K562 (cell line): ENCODE data around the gene SLC25A45. TPM values are rescaled to one million over a fixed set of nuclear protein-coding genes. Genes with fewer than 3 reads are reported as not detected.
A peak's percentile ranks its signal among the peaks of the same experiment; 100 is the strongest.

ENCODE experiments used
- BDP1 ChIP-seq: IDR thresholded peaks from 3 replicates; pipeline ENCODE4 v1.6.1; 2011; ENCODE audit not compliant: insufficient read length, insufficient read depth
- BMI1 ChIP-seq: fragments of 150-350 bp; IDR thresholded peaks from 2 replicates; pipeline ENCODE4 v1.6.1; 2014; ENCODE audit warnings: low read length
- ERF ChIP-seq: fragments of 450-650 bp; formaldehyde crosslinking; IDR thresholded peaks from 2 replicates; pipeline ENCODE4 v1.4.0; 2020; ENCODE audit warnings: mild to moderate bottlenecking, mixed read lengths
- ETV6 ChIP-seq, 3 experiments: fragments of 150-350 bp in 1 of 3; sonication (generic) in 1 of 3; formaldehyde crosslinking in 1 of 3; IDR thresholded peaks; 2 replicates each; pipeline versions ENCODE4 v1.6.1 to v1.8.0; 2014 to 2022; ENCODE audit warnings: borderline replicate concordance in 2 of 3, low read depth in 2 of 3, antibody characterized with exemption in 1 of 3, low read length in 1 of 3, mild to moderate bottlenecking in 1 of 3, missing genetic modification reagents in 1 of 3
- FOXP4 ChIP-seq: sonication (generic); formaldehyde crosslinking; IDR thresholded peaks from 2 replicates; pipeline ENCODE4 v1.8.0; 2022; ENCODE audit warnings: mild to moderate bottlenecking, missing genetic modification reagents, borderline replicate concordance
- HDAC6 ChIP-seq: IDR thresholded peaks from 2 replicates; pipeline ENCODE4 v1.6.1; 2012; ENCODE audit warnings: low read depth, mild to moderate bottlenecking, control low read depth, inconsistent platforms, low read length, moderate library complexity
- MLLT1 ChIP-seq, 2 experiments: fragments of 450-650 bp; IDR thresholded peaks; 2 replicates each; pipeline ENCODE4 v1.6.1; 2016
- MYC ChIP-seq, 2 experiments: fragments of 250-450 bp in 1 of 2; sonication (Bioruptor Pico) in 1 of 2; IDR thresholded peaks; 2 replicates each; pipeline versions ENCODE4 v1.5.1 to v1.6.1; 2012 to 2021; ENCODE audit warnings: low read depth in 2 of 2, borderline replicate concordance in 1 of 2, improper control_type of control experiment in 1 of 2, low read length in 1 of 2, mild to moderate bottlenecking in 1 of 2, moderate library complexity in 1 of 2
- PCBP1 ChIP-seq: fragments of 200-400 bp; formaldehyde crosslinking; IDR thresholded peaks from 2 replicates; pipeline ENCODE4 v1.6.1; 2018; ENCODE audit warnings: mild to moderate bottlenecking, low read depth, low read length; ENCODE audit not compliant: poor library complexity, severe bottlenecking
- PHB2 ChIP-seq: fragments of 450-650 bp; IDR thresholded peaks from 2 replicates; pipeline ENCODE4 v1.6.1; 2017; ENCODE audit warnings: low read depth
- RBM17 ChIP-seq: fragments of 200-400 bp; formaldehyde crosslinking; IDR thresholded peaks from 2 replicates; pipeline ENCODE4 v1.6.1; 2017; ENCODE audit warnings: low read depth, mild to moderate bottlenecking, low read length, borderline replicate concordance
- RHOXF2B ChIP-seq: fragments of 250-450 bp; sonication (Bioruptor Pico); conservative IDR thresholded peaks from 2 replicates; pipeline ENCODE4 v1.5.1; 2021
- RUNX1 ChIP-seq: sonication (generic); IDR thresholded peaks from 2 replicates; pipeline ENCODE4 v1.6.1; 2016; ENCODE audit warnings: antibody characterized with exemption, low read depth
- SREBF2 ChIP-seq: sonication (generic); formaldehyde crosslinking; IDR thresholded peaks from 2 replicates; pipeline ENCODE4 v1.4.0; 2020; ENCODE audit warnings: mild to moderate bottlenecking, missing genetic modification reagents
- TAF1 ChIP-seq: IDR thresholded peaks from 2 replicates; pipeline ENCODE4 v1.6.1; 2011; ENCODE audit warnings: mild to moderate bottlenecking, low read length, moderate library complexity; ENCODE audit not compliant: insufficient read depth, control insufficient read depth, severe bottlenecking; ENCODE audit errors: extremely low read depth
- XRCC5 ChIP-seq: fragments of 200-400 bp; formaldehyde crosslinking; IDR thresholded peaks from 2 replicates; pipeline ENCODE4 v1.6.1; 2017; ENCODE audit warnings: low read depth, mild to moderate bottlenecking, low read length
- ZFP36 ChIP-seq: fragments of 150-350 bp; IDR thresholded peaks from 2 replicates; pipeline ENCODE4 v1.6.1; 2018; ENCODE audit warnings: low read length, low read depth; ENCODE audit not compliant: partially characterized antibody
- ZNF347 ChIP-seq: fragments of 450-650 bp; formaldehyde crosslinking; IDR thresholded peaks from 2 replicates; pipeline ENCODE4 v1.4.0; 2020; ENCODE audit warnings: low read depth, mild to moderate bottlenecking, moderate library complexity
- ZNF57 ChIP-seq: fragments of 450-650 bp; formaldehyde crosslinking; IDR thresholded peaks from 2 replicates; pipeline ENCODE4 v1.4.0; 2020; ENCODE audit warnings: mild to moderate bottlenecking, moderate library complexity
- ZNF695 ChIP-seq: fragments of 450-650 bp; formaldehyde crosslinking; IDR thresholded peaks from 2 replicates; pipeline ENCODE4 v1.4.0; 2020; ENCODE audit warnings: mild to moderate bottlenecking, moderate library complexity
- ZNF740 ChIP-seq, 3 experiments: fragments of 200-800 bp in 1 of 3; sonication (Bioruptor generic) in 1 of 3; sonication (generic) in 1 of 3; formaldehyde crosslinking in 1 of 3; IDR thresholded peaks; 2 replicates each; pipeline versions ENCODE4 v1.6.1 to v1.8.0; 2016 to 2022; ENCODE audit warnings: mild to moderate bottlenecking in 2 of 3, missing compliant biosample characterization in 2 of 3, missing genetic modification characterization in 2 of 3, missing genetic modification reagents in 1 of 3
- ZNF778 ChIP-seq: fragments of 450-650 bp; formaldehyde crosslinking; IDR thresholded peaks from 2 replicates; pipeline ENCODE4 v1.4.0; 2020; ENCODE audit warnings: mild to moderate bottlenecking, moderate library complexity
- polyA plus RNA-seq, 8 experiments: library from polyadenylated mRNA; depleted of rRNA in 4 of 8; stranded (reverse) in 5 of 8; unstranded in 3 of 8; fragments of >200 nt; fragmentation: Nextera tagmentation in 2 of 8; fragmentation: Illumina TruSeq in 1 of 8; extraction: Ambion mirVana in 2 of 8; extraction: Trizol in 1 of 8; gene quantifications; 2 replicates each; pipeline versions ENCODE4 v1.2.1 to v1.2.3, GENCODE V29; 2011 to 2014; ENCODE audit warnings: inconsistent platforms in 1 of 8, missing spikeins in 1 of 8
- total RNA-seq, 7 experiments: library from RNA; depleted of rRNA in 6 of 7; stranded (reverse); fragments of >200 nt in 6 of 7; fragmentation: Illumina TruSeq in 2 of 7; extraction: Trizol in 2 of 7; gene quantifications; 2 replicates each; pipeline versions ENCODE4 v1.2.1 to v1.2.3, GENCODE V29; 2011 to 2021; ENCODE audit warnings: low replicate concordance in 1 of 7

The SLC25A45 gene
- total and polyA plus RNA-seq, 9 of the 15 experiments (the other 6 are each of a cell fraction or from before 2014, with no cell fraction given) = 0.15 to 2.3 (median 0.68) TPM

GRCh38 chr11:65424205-65425104 lies 42.0 kb upstream of the SLC25A45 start (continued):
- TF ChIP-seq BDP1 (no peak), PCBP1 (peak; percentile 95), MLLT1 (IDR thresholded peaks at IDR 0.05) (peak; percentile 97 to 99), FOXP4 (CRISPR knock-in tag) (peak; percentile 76; the same call in 1 of the 2 replicates), TAF1 (peak; percentile 45), RUNX1 (no peak), ZNF778 (no peak), RBM17 (no peak), ZNF57 (CRISPR knock-in tag) (no peak), HDAC6 (no peak), RHOXF2B (no peak), ZNF695 (CRISPR knock-in tag) (no peak), ZNF347 (CRISPR knock-in tag) (no peak), SREBF2 (CRISPR knock-in tag) (no peak), XRCC5 (peak; percentile 39; the same call in 1 of the 2 replicates), MYC (IDR thresholded peaks at IDR 0.05; ENCODE audit: low read depth, low read length) (no peak), MYC (CRISPR knock-in tag; IDR thresholded peaks at IDR 0.05; ENCODE audit: borderline replicate concordance, low read depth) (no peak), ZFP36 (no peak), BMI1 (no peak), ZNF740 (CRISPR knock-in tag; IDR thresholded peaks at IDR 0.05) (0 out of 2 replicates have a peak, but pooled peaks have one; percentile 8), ZNF740 (tag; IDR thresholded peaks at IDR 0.05) (no peak), PHB2 (no peak), ETV6 (IDR thresholded peaks at IDR 0.05; ENCODE audit: borderline replicate concordance in 1 of 2, low read depth in 2 of 2, low read length in 1 of 2) (0 out of 4 replicates have a peak, but pooled peaks of 1 of the 2 experiments have one; percentile 50), ETV6 (CRISPR knock-in tag; IDR thresholded peaks at IDR 0.05; ENCODE audit: borderline replicate concordance) (0 out of 2 replicates have a peak, but pooled peaks have one; percentile 70), ERF (no peak)
